ENCODE measurements around the gene KRT81. TPM values are rescaled to one million over a fixed set of nuclear protein-coding genes. Genes with fewer than 3 reads are reported as not detected.
"Not testable (repeated sequence)": the region's sequence is repeated elsewhere in the genome, so short reads cannot be mapped to it uniquely, and the experiment has no call there.

Gene KRT81
- total RNA-seq, 1 donor from 2014 or later = 0.83 TPM

GRCh38 chr12:52308806-52309425 lies 17.6 kb upstream of the KRT81 start:
- peaks cover 18% of the 10 kb centered on the region for H3K4me1 Mint-ChIP-seq (ENCODE audit: unreplicated experiment)
- no peaks in the 10 kb centered on the region for H3K9me3 Mint-ChIP-seq (ENCODE audit: unreplicated experiment)
- no peaks in the 10 kb centered on the region for H3K36me3 Mint-ChIP-seq (ENCODE audit: unreplicated experiment)
- DNase-seq (ENCODE audit: extremely low spot score, unreplicated experiment) = no peak
- TF ChIP-seq, protein P1, sequence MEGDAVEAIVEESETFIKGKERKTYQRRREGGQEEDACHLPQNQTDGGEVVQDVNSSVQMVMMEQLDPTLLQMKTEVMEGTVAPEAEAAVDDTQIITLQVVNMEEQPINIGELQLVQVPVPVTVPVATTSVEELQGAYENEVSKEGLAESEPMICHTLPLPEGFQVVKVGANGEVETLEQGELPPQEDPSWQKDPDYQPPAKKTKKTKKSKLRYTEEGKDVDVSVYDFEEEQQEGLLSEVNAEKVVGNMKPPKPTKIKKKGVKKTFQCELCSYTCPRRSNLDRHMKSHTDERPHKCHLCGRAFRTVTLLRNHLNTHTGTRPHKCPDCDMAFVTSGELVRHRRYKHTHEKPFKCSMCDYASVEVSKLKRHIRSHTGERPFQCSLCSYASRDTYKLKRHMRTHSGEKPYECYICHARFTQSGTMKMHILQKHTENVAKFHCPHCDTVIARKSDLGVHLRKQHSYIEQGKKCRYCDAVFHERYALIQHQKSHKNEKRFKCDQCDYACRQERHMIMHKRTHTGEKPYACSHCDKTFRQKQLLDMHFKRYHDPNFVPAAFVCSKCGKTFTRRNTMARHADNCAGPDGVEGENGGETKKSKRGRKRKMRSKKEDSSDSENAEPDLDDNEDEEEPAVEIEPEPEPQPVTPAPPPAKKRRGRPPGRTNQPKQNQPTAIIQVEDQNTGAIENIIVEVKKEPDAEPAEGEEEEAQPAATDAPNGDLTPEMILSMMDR (IDR thresholded peaks at IDR 0.05) = no peak
- H3K27me3 Mint-ChIP-seq (ENCODE audit: unreplicated experiment) = peaks cover 15% of the 10 kb centered on the region
- H3K4me3 Mint-ChIP-seq (ENCODE audit: unreplicated experiment) = peak overlapping the region; percentile 73
- peak overlapping the region; percentile 25 for H3K27ac Mint-ChIP-seq (ENCODE audit: unreplicated experiment)

GRCh38 chr12:52307836-52308805 lies 16.8 kb upstream of the KRT81 start:
- TF ChIP-seq, protein P1 (IDR thresholded peaks at IDR 0.05) = peak; percentile 32
- Mint-ChIP-seq H3K27me3 (ENCODE audit: unreplicated experiment) (peaks cover 13% of the 10 kb centered on the region), H3K4me1 (ENCODE audit: unreplicated experiment) (peaks cover 18% of the 10 kb centered on the region), H3K4me3 (ENCODE audit: unreplicated experiment) (peak overlapping the region; percentile 73), H3K36me3 (ENCODE audit: unreplicated experiment) (no peaks in the 10 kb centered on the region), H3K9me3 (ENCODE audit: unreplicated experiment) (no peaks in the 10 kb centered on the region), H3K27ac (ENCODE audit: unreplicated experiment) (peak overlapping the region; percentile 25)
- no peak for DNase-seq (ENCODE audit: extremely low spot score, unreplicated experiment)

GRCh38 chr12:52306731-52307130 lies 15.4 kb upstream of the KRT81 start:
- H3K27me3 Mint-ChIP-seq (ENCODE audit: unreplicated experiment) = peaks cover 3% of the 10 kb centered on the region

GRCh38 chr12:52305921-52306705 lies 14.8 kb upstream of the KRT81 start:
- H3K27me3 Mint-ChIP-seq (ENCODE audit: unreplicated experiment) = peaks cover 3% of the 10 kb centered on the region
- no peak for DNase-seq (ENCODE audit: extremely low spot score, unreplicated experiment)
- TF ChIP-seq, protein P1 (IDR thresholded peaks at IDR 0.05) = peak; percentile 43
- H3K9me3 Mint-ChIP-seq (ENCODE audit: unreplicated experiment) = no peaks in the 10 kb centered on the region
- peaks cover 18% of the 10 kb centered on the region for H3K4me1 Mint-ChIP-seq (ENCODE audit: unreplicated experiment)
- no peaks in the 10 kb centered on the region for H3K36me3 Mint-ChIP-seq (ENCODE audit: unreplicated experiment)
- H3K4me3 Mint-ChIP-seq (ENCODE audit: unreplicated experiment) = no peak overlapping the region
- no peak overlapping the region for H3K27ac Mint-ChIP-seq (ENCODE audit: unreplicated experiment)

More at GRCh38 chr12:52306731-52307130, 15.4 kb upstream of the KRT81 start:
- Mint-ChIP-seq H3K27ac (ENCODE audit: unreplicated experiment) (no peak overlapping the region), H3K4me1 (ENCODE audit: unreplicated experiment) (peaks cover 18% of the 10 kb centered on the region), H3K9me3 (ENCODE audit: unreplicated experiment) (no peaks in the 10 kb centered on the region), H3K36me3 (ENCODE audit: unreplicated experiment) (no peaks in the 10 kb centered on the region), H3K4me3 (ENCODE audit: unreplicated experiment) (no peak overlapping the region)
- TF ChIP-seq, protein P1 (IDR thresholded peaks at IDR 0.05) = no peak
- DNase-seq (ENCODE audit: extremely low spot score, unreplicated experiment) = no peak

DNA sequence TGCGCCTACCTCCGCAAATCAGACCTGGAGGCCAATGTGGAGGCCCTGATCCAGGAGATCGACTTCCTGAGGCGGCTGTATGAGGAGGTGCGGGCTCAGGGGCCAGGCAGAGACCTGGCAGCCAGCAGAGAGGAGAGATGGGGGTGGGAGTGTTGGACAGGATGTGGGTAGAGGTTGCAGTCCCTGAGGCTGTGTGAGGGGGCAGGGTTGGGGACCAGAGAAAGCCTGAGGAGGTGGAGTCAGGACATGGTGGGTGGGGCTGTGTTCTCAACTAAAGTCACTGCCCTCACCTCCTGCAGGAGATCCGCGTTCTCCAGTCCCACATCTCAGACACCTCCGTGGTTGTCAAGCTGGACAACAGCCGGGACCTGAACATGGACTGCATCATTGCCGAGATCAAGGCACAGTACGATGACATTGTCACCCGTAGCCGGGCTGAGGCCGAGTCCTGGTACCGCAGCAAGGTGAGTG lies 13.6 kb upstream of the KRT81 start:
- not testable (repeated sequence) for H3K9me3 Mint-ChIP-seq (ENCODE audit: unreplicated experiment); DNase-seq (ENCODE audit: extremely low spot score, unreplicated experiment); H3K36me3 Mint-ChIP-seq (ENCODE audit: unreplicated experiment); H3K27ac Mint-ChIP-seq (ENCODE audit: unreplicated experiment); H3K4me3 Mint-ChIP-seq (ENCODE audit: unreplicated experiment); H3K27me3 Mint-ChIP-seq (ENCODE audit: unreplicated experiment)
- H3K4me1 Mint-ChIP-seq (ENCODE audit: unreplicated experiment) = peaks cover 18% of the 10 kb centered on the region

- H3K27ac Mint-ChIP-seq (ENCODE audit: unreplicated experiment); H3K4me1 Mint-ChIP-seq (ENCODE audit: unreplicated experiment); DNase-seq (ENCODE audit: extremely low spot score, unreplicated experiment); H3K9me3 Mint-ChIP-seq (ENCODE audit: unreplicated experiment); H3K4me3 Mint-ChIP-seq (ENCODE audit: unreplicated experiment); H3K36me3 Mint-ChIP-seq (ENCODE audit: unreplicated experiment): not testable (repeated sequence)
- H3K27me3 Mint-ChIP-seq (ENCODE audit: unreplicated experiment) = peaks cover 28% of the 10 kb centered on the region
These were observed 11.0 kb upstream of the KRT81 start for GRCh38 chr12:52302242-52302914.

DNA sequence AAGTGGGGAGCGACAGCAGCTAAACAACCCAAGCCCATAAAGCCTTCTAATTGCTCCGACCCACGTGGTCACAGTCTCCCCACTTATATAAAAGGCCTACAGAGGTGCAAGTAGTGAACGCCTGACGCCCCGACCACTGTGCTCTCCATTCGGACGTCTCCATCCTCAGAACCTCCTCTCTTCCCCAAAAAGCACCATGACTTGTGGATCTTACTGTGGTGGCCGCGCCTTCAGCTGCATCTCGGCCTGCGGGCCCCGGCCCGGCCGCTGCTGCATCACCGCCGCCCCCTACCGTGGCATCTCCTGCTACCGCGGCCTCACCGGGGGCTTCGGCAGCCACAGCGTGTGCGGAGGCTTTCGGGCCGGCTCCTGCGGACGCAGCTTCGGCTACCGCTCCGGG lies 10.4 kb upstream of the KRT81 start:
- peaks cover 34% of the 10 kb centered on the region for H3K27me3 Mint-ChIP-seq (ENCODE audit: unreplicated experiment)
- not testable (repeated sequence) for H3K4me3 Mint-ChIP-seq (ENCODE audit: unreplicated experiment); H3K4me1 Mint-ChIP-seq (ENCODE audit: unreplicated experiment); H3K36me3 Mint-ChIP-seq (ENCODE audit: unreplicated experiment); H3K9me3 Mint-ChIP-seq (ENCODE audit: unreplicated experiment); H3K27ac Mint-ChIP-seq (ENCODE audit: unreplicated experiment); DNase-seq (ENCODE audit: extremely low spot score, unreplicated experiment)

Data from osteocyte (in vitro differentiated cells).